CD4-positive, alpha-beta memory T cell (primary cell): Measurements from ENCODE around the gene SLAMF7. TPM values are rescaled to one million over a fixed set of nuclear protein-coding genes. Genes with fewer than 3 reads are reported as not detected.
"Not testable (repeated sequence)": the region's sequence is repeated elsewhere in the genome, so short reads cannot be mapped to it uniquely, and the experiment has no call there.

Experiments used
- CTCF ChIA-PET: fragments of 350-600 bp; sonication (Branson Sonifier 250); formaldehyde crosslinking; loops from one replicate; lab custom pipeline; 2021; ENCODE audit warnings: inconsistent platforms; ENCODE audit not compliant: partially characterized antibody; lab: Charles Lee
- POLR2A ChIA-PET: fragments of 350-600 bp; sonication (Branson Sonifier 250); formaldehyde crosslinking; loops from one replicate; lab custom pipeline; 2021; ENCODE audit not compliant: partially characterized antibody; lab: Charles Lee
- DNase-seq, 5 donors: peaks; one replicate each; pipeline versions ENCODE4 v3.0.0 to v3.0.0-alpha.2; 2020 to 2022; ENCODE audit warnings: mixed read lengths in 1 of 5
- H3K27ac ChIP-seq: one replicate; pipeline ENCODE4 v1.7.0; 2013; ENCODE audit warnings: low read depth, low read length
- H3K27me3 ChIP-seq: 2 replicates; pipeline ENCODE4 v1.7.0; 2013; ENCODE audit warnings: mild to moderate bottlenecking, low read length, moderate library complexity; ENCODE audit not compliant: insufficient read depth
- H3K36me3 ChIP-seq: 2 replicates; pipeline ENCODE4 v1.7.0; 2013; ENCODE audit warnings: mild to moderate bottlenecking, low read length, moderate library complexity; ENCODE audit not compliant: insufficient read depth
- H3K4me1 ChIP-seq: 2 replicates; pipeline ENCODE4 v1.7.0; 2013; ENCODE audit warnings: mild to moderate bottlenecking, low read length, moderate library complexity; ENCODE audit not compliant: insufficient read depth
- H3K4me3 ChIP-seq, 2 donors: one replicate each; pipeline ENCODE4 v1.7.0; 2013; ENCODE audit warnings: low read length in 2 of 2, mild to moderate bottlenecking in 1 of 2
- H3K9me3 ChIP-seq, 2 donors: one replicate each; pipeline ENCODE4 v1.7.0; 2013; ENCODE audit warnings: low read length in 2 of 2, control low read depth in 1 of 2; ENCODE audit not compliant: control insufficient read depth in 1 of 2
- H3K27ac Mint-ChIP-seq, 7 donors: one replicate each; pipeline ENCODE4 v1.8.0; 2020 to 2021; ENCODE audit warnings: mixed read lengths in 7 of 7, mild to moderate bottlenecking in 6 of 7, inconsistent platforms in 3 of 7, moderate library complexity in 3 of 7
- H3K27me3 Mint-ChIP-seq, 2 donors: one replicate each; pipeline ENCODE4 v1.8.0; 2020 to 2021; ENCODE audit warnings: mixed read lengths in 2 of 2
- H3K36me3 Mint-ChIP-seq, 2 donors: one replicate each; pipeline ENCODE4 v1.8.0; 2020 to 2021; ENCODE audit warnings: mixed read lengths in 2 of 2, inconsistent platforms in 1 of 2, mild to moderate bottlenecking in 1 of 2
- H3K4me1 Mint-ChIP-seq, 4 donors: one replicate each; pipeline ENCODE4 v1.8.0; 2020 to 2021; ENCODE audit warnings: mixed read lengths in 4 of 4, mild to moderate bottlenecking in 1 of 4
- H3K4me3 Mint-ChIP-seq, 8 donors: one replicate each; pipeline ENCODE4 v1.8.0; 2020 to 2021; ENCODE audit warnings: mixed read lengths in 8 of 8, mild to moderate bottlenecking in 7 of 8, moderate library complexity in 6 of 8, inconsistent platforms in 3 of 8
- H3K9me3 Mint-ChIP-seq, 8 donors: one replicate each; pipeline ENCODE4 v1.8.0; 2020 to 2021; ENCODE audit warnings: mixed read lengths in 8 of 8, mild to moderate bottlenecking in 5 of 8, inconsistent platforms in 3 of 8, moderate library complexity in 1 of 8
- intact Hi-C: fragments of 100-400 bp; cut with micrococcal nuclease; formaldehyde crosslinking; loops from one replicate; pipeline ENCODE4 v1.15.1; 2023
- polyA plus RNA-seq, 2 donors: library from polyadenylated mRNA; unstranded; fragments of 300-500 nt; fragmentation: Illumina TruSeq; gene quantifications; one replicate each; pipeline ENCODE4 v1.2.3, GENCODE V29; 2021
- total RNA-seq, 2 experiments: library from RNA; stranded (reverse); gene quantifications; one replicate each; pipeline ENCODE4 v1.2.3, GENCODE V29; 2021

Gene SLAMF7
- total and polyA plus RNA-seq, 4 experiments from 2014 or later, result 2.8 to 8.2 (median 5.4) TPM

- Mint-ChIP-seq H3K27ac (peak overlapping the region in 1 of 7 donors; percentile 95), H3K4me3 (no peak overlapping the region)
- no peak for DNase-seq
Observed at GRCh38 chr1:160711276-160711601, 27.8 kb upstream of the SLAMF7 start.

GRCh38 chr1:160711602-160712311, 27.3 kb upstream of the SLAMF7 start, which contains the start of gene CD48:
Gene CD48, minus strand, starts transcription at chr1:160711822. Its CDS starts 59 bp downstream, at chr1:160711763.
- peaks cover 17 to 31% (median 29%) of the 10 kb centered on the region in 4 donors for H3K4me1 Mint-ChIP-seq
- ChIA-PET CTCF (interaction anchor here (0.5 to 7.5 kb wide), 12 partner anchors 11 to 318 kb away, joined by 3 to 103 read pairs (median 8); no protein-coding TSS in a partner anchor), POLR2A (interaction anchor here (0.6 to 3.5 kb wide), 27 partner anchors 9 to 249 kb away, joined by 3 to 43 read pairs (median 5); partner anchors contain the start of genes LY9, SLAMF1, SLAMF6 and SLAMF7)
- H3K36me3 ChIP-seq, result no peaks in the 10 kb centered on the region
- DNase-seq, result peak; percentile 67 to 80 (median 78)
- H3K27me3 ChIP-seq, result no peaks in the 10 kb centered on the region
- H3K36me3 Mint-ChIP-seq, result peaks cover 3 to 8% of the 10 kb centered on the region in 2 donors
- H3K9me3 Mint-ChIP-seq, result no peaks in the 10 kb centered on the region
- peak within 1 kb of the TSS; percentile 88 to 96 for H3K4me3 ChIP-seq
- intact Hi-C loops, result loop anchor here (1.0 to 2.0 kb wide), 4 partner anchors 15 to 85 kb away; partner anchors contain the start of gene LY9
- peak within 1 kb of the TSS in 1 of 7 donors; percentile 95 for H3K27ac Mint-ChIP-seq
- H3K9me3 ChIP-seq, result no peaks in the 10 kb centered on the region
- peak within 1 kb of the TSS; percentile 96 for H3K27ac ChIP-seq
- H3K4me3 Mint-ChIP-seq, result no peak within 1 kb of the TSS
- peaks cover 62% of the 10 kb centered on the region for H3K4me1 ChIP-seq
- H3K27me3 Mint-ChIP-seq, result no peaks in the 10 kb centered on the region

More at GRCh38 chr1:160711276-160711601, 27.8 kb upstream of the SLAMF7 start:
- peak overlapping the region; percentile 88 to 96 for H3K4me3 ChIP-seq
- H3K4me1 Mint-ChIP-seq, result peaks cover 21 to 35% (median 26%) of the 10 kb centered on the region in 4 donors
- H3K9me3 ChIP-seq, result no peaks in the 10 kb centered on the region
- H3K4me1 ChIP-seq, result peaks cover 67% of the 10 kb centered on the region
- no peaks in the 10 kb centered on the region for H3K36me3 ChIP-seq
- peaks cover 5 to 12% of the 10 kb centered on the region in 2 donors for H3K36me3 Mint-ChIP-seq
- H3K27me3 Mint-ChIP-seq, result no peaks in the 10 kb centered on the region
- ChIA-PET POLR2A (interaction anchor here (1.0 to 3.5 kb wide), 23 partner anchors 8 to 188 kb away, joined by 3 to 43 read pairs (median 6); partner anchors contain the start of genes LY9, SLAMF1, SLAMF6 and SLAMF7), CTCF (interaction anchor here (1.0 to 7.5 kb wide), 10 partner anchors 12 to 243 kb away, joined by 3 to 103 read pairs (median 15); no protein-coding TSS in a partner anchor)
- no peaks in the 10 kb centered on the region for H3K27me3 ChIP-seq
- H3K9me3 Mint-ChIP-seq, result no peaks in the 10 kb centered on the region
- intact Hi-C loops, result no loop called here
- peak overlapping the region; percentile 96 for H3K27ac ChIP-seq

DNA sequence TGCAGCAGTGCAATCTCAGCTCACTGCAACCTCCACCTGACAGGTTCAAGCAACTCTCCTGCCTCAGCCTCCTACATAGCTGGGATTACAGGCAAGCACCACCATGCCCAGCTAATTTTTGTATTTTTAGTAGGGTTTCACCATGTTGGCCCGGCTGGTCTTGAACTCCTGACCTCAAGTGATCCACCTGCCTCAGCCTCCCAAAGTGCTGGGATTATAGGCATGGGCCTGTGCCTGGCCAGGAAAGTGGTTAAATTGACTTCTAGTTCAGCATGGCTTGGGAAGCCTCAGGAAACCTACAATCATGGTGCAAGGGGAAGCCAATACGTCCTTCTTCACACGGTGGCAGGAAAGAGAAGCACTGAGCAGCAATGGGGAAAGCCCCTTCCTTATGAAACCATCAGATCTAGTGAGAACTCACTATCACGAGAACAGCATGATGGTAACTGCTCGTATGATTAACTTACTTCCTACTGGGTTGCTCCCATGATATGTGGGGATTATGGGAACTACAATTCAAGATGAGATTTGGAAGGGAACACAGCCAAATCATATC, 26.4 kb upstream of the SLAMF7 start:
- peaks cover 54% of the 10 kb centered on the region for H3K4me1 ChIP-seq

GRCh38 chr1:160713161-160713560, 25.9 kb upstream of the SLAMF7 start:
- H3K4me3 Mint-ChIP-seq, result no peak overlapping the region
- POLR2A ChIA-PET, result interaction anchor here (0.8 to 3.5 kb wide), 12 partner anchors 8 to 125 kb away, joined by 3 to 43 read pairs (median 6); partner anchors contain the start of genes LY9 and SLAMF1
- DNase-seq, result no peak
- CTCF ChIA-PET, result interaction anchor here (2.2 to 7.5 kb wide), 7 partner anchors 10 to 95 kb away, joined by 5 to 103 read pairs (median 33); no protein-coding TSS in a partner anchor
- peaks cover 3 to 8% of the 10 kb centered on the region in 2 donors for H3K36me3 Mint-ChIP-seq
- H3K4me1 Mint-ChIP-seq, result peaks cover 21 to 33% (median 31%) of the 10 kb centered on the region in 4 donors
- peak overlapping the region in 1 of 7 donors; percentile 95 for H3K27ac Mint-ChIP-seq
- no peaks in the 10 kb centered on the region for H3K36me3 ChIP-seq
- intact Hi-C loops, result loop anchor here (2.0 kb wide), 1 partner anchor 14 kb away; no protein-coding TSS in a partner anchor
- H3K4me3 ChIP-seq, result peak overlapping the region; percentile 8 to 88
- no peaks in the 10 kb centered on the region for H3K9me3 ChIP-seq
- no peaks in the 10 kb centered on the region for H3K9me3 Mint-ChIP-seq
- H3K4me1 ChIP-seq, result peaks cover 48% of the 10 kb centered on the region
- no peaks in the 10 kb centered on the region for H3K27me3 Mint-ChIP-seq
- no peaks in the 10 kb centered on the region for H3K27me3 ChIP-seq
- H3K27ac ChIP-seq, result peak overlapping the region; percentile 96

More for the DNA sequence above, 26.4 kb upstream of the SLAMF7 start:
- peaks cover 18 to 33% (median 30%) of the 10 kb centered on the region in 4 donors for H3K4me1 Mint-ChIP-seq
- intact Hi-C loops, result loop anchor here (1.0 to 2.0 kb wide), 4 partner anchors 14 to 84 kb away; partner anchors contain the start of gene LY9
- H3K4me3 Mint-ChIP-seq, H3K27me3 Mint-ChIP-seq, H3K36me3 Mint-ChIP-seq, H3K9me3 ChIP-seq, H3K27me3 ChIP-seq, H3K36me3 ChIP-seq, H3K9me3 Mint-ChIP-seq: not testable (repeated sequence)
- Histone ChIP-seq H3K27ac (peak overlapping the region; percentile 96), H3K4me3 (peak overlapping the region; percentile 8 to 88)
- CTCF ChIA-PET, result interaction anchor here (0.5 to 7.5 kb wide), 13 partner anchors 10 to 319 kb away, joined by 3 to 103 read pairs (median 5); no protein-coding TSS in a partner anchor
- peak; percentile 58 to 82 (median 63) for DNase-seq
- peak overlapping the region in 1 of 7 donors; percentile 95 for H3K27ac Mint-ChIP-seq
- POLR2A ChIA-PET, result interaction anchor here (0.7 to 3.5 kb wide), 25 partner anchors 9 to 190 kb away, joined by 3 to 43 read pairs (median 5); partner anchors contain the start of genes LY9, SLAMF1 and SLAMF6

DNA sequence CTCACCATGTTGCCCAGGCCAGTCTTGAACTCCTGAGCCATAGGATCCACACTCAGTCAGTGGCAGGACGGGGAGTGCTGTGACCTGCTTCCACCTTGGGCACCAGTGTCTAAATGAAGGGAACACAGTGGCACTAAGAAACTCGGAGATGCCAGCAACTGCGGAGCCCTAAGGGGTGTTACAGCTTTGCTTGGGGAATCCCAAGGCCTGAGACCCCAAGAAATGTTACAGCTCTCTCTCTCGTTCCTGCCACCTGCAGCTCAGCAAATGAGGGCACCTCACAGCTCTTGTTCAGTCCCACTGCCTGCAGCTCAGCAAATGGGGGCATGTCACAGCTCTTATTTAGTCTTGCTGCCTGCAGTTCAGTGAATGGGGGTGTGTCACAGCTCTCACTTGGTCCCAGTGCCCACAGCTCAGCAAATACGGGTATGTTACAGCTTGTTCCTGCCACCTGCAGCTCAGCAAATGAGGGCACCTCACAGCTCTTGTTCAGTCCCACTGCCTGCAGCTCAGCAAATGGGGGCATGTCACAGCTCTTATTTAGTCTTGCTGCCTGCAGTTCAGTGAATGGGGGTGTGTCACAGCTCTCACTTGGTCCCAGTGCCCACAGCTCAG, 24.9 kb upstream of the SLAMF7 start:
- ChIA-PET POLR2A (interaction anchor here (0.8 to 1.7 kb wide), 5 partner anchors 75 to 117 kb away, joined by 3 to 9 read pairs (median 3); partner anchors contain the start of gene LY9), CTCF (interaction anchor here (0.8 to 7.5 kb wide), 13 partner anchors 8 to 276 kb away, joined by 3 to 103 read pairs (median 5); no protein-coding TSS in a partner anchor)
- Mint-ChIP-seq H3K4me3 (peak overlapping the region in 1 of 8 donors; percentile 17), H3K27ac (peak overlapping the region in 4 of 7 donors; percentile 26 to 87 (median 75)), H3K4me1 (peaks cover 21 to 33% (median 31%) of the 10 kb centered on the region in 4 donors)
- H3K4me3 ChIP-seq, intact Hi-C loops, H3K9me3 ChIP-seq, H3K9me3 Mint-ChIP-seq, H3K36me3 Mint-ChIP-seq, H3K27me3 ChIP-seq, H3K27me3 Mint-ChIP-seq, H3K36me3 ChIP-seq, H3K27ac ChIP-seq, DNase-seq: not testable (repeated sequence)
- H3K4me1 ChIP-seq, result peaks cover 38% of the 10 kb centered on the region

DNA sequence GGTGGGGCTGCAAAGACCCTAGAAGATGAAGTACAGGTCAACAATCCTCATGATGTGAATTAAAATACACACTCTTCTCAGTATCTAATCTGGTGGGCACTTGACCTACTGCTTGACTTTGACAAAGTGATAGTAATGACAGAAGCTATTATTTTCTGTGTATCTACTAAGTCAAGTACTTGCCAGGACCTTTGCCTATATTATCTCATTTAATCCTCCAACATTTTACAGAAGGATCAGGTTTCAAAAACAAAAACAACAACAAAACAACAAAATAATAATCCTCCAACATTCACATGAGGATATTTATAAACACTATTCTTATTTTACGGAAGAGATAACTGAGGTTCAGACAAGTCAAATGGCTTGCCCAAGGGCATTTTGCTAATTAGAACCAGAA, 23.0 kb upstream of the SLAMF7 start:
- Mint-ChIP-seq H3K4me1 (peaks cover 23 to 39% (median 36%) of the 10 kb centered on the region in 4 donors), H3K27me3 (no peaks in the 10 kb centered on the region), H3K36me3 (peaks cover 0 to 2% of the 10 kb centered on the region in 2 donors), H3K27ac (no peak overlapping the region), H3K9me3 (no peaks in the 10 kb centered on the region), H3K4me3 (no peak overlapping the region)
- H3K36me3 ChIP-seq, result no peaks in the 10 kb centered on the region
- CTCF ChIA-PET, result interaction anchor here (1.5 to 7.5 kb wide), 6 partner anchors 9 to 115 kb away, joined by 4 to 103 read pairs (median 14); no protein-coding TSS in a partner anchor
- intact Hi-C loops, result no loop called here
- H3K27me3 ChIP-seq, result no peaks in the 10 kb centered on the region
- H3K4me1 ChIP-seq, result peaks cover 30% of the 10 kb centered on the region
- H3K9me3 ChIP-seq, result no peaks in the 10 kb centered on the region
- H3K27ac ChIP-seq, result no peak overlapping the region
- POLR2A ChIA-PET, result interaction anchor here (0.6 to 1.6 kb wide), 5 partner anchors 10 to 482 kb away, joined by 3 to 11 read pairs (median 6); partner anchors contain the start of gene LY9
- DNase-seq, result no peak
- H3K4me3 ChIP-seq, result no peak overlapping the region
